ENCODE measurements around the gene LY6G6C. TPM values are rescaled to one million over a fixed set of nuclear protein-coding genes. Genes with fewer than 3 reads are reported as not detected.

Gene LY6G6C
- total and polyA plus RNA-seq, 2 of the 13 experiments (the other 11 are each of a cell fraction or from before 2014, with no cell fraction given): 0.15 TPM; not detected in 1

DNA sequence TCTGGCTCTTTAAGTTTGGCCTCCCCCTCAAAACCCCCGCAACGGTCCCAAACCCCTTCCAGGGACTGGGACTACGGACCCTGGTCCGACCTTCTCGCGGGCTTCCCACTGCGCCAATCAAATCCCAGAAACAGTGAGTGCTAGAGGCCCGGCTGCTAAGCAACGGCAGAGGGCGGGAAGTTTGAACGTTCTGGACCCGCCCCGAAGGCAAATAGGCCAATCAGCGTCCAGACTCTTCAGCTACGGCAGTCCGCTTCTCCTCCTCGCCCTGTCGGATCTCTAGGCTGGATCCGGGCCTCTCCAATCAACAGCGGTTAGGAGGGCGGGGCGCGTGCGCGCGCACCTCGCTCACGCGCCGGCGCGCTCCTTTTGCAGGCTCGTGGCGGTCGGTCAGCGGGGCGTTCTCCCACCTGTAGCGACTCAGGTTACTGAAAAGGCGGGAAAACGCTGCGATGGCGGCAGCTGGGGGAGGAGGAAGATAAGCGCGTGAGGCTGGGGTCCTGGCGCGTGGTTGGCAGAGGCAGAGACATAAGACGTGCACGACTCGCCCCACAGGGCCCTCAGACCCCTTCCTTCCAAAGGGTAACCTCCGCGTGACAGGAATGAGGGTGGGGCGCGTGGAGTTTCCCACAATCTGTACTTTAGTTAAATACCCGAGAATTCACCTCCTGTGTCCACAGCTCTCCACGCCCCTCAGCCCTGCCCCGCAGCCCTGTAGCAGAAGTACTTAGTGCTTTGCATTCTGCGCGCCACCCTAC lies 18.3 kb upstream of the LY6G6C start, which contains the start of gene MSH5 (continued):
- TF ChIP-seq FOXK2 (IDR thresholded peaks at IDR 0.05): no peak
- peak; percentile 61; the same call in 1 of the 2 replicates for TF ChIP-seq NR2C2 (CRISPR knock-in tag; IDR thresholded peaks at IDR 0.05; ENCODE audit: borderline replicate concordance)
- TF ChIP-seq AKNA (CRISPR knock-in tag; IDR thresholded peaks at IDR 0.05; ENCODE audit: borderline replicate concordance): peak; percentile 97
- TF ChIP-seq HOXA5 (CRISPR knock-in tag; IDR thresholded peaks at IDR 0.05): 0 out of 2 replicates have a peak, but pooled peaks have one; percentile 48
- TF ChIP-seq ELK4 (CRISPR knock-in tag; IDR thresholded peaks at IDR 0.05; ENCODE audit: borderline replicate concordance): peak; percentile 24; the same call in 1 of the 2 replicates
- TF ChIP-seq, protein P1, sequence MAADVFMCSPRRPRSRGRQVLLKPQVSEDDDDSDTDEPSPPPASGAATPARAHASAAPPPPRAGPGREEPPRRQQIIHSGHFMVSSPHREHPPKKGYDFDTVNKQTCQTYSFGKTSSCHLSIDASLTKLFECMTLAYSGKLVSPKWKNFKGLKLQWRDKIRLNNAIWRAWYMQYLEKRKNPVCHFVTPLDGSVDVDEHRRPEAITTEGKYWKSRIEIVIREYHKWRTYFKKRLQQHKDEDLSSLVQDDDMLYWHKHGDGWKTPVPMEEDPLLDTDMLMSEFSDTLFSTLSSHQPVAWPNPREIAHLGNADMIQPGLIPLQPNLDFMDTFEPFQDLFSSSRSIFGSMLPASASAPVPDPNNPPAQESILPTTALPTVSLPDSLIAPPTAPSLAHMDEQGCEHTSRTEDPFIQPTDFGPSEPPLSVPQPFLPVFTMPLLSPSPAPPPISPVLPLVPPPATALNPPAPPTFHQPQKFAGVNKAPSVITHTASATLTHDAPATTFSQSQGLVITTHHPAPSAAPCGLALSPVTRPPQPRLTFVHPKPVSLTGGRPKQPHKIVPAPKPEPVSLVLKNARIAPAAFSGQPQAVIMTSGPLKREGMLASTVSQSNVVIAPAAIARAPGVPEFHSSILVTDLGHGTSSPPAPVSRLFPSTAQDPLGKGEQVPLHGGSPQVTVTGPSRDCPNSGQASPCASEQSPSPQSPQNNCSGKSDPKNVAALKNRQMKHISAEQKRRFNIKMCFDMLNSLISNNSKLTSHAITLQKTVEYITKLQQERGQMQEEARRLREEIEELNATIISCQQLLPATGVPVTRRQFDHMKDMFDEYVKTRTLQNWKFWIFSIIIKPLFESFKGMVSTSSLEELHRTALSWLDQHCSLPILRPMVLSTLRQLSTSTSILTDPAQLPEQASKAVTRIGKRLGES (CRISPR knock-in tag; IDR thresholded peaks at IDR 0.05; ENCODE audit: borderline replicate concordance): no peak; the same call in 1 of the 2 replicates
- TF ChIP-seq, protein P2, sequence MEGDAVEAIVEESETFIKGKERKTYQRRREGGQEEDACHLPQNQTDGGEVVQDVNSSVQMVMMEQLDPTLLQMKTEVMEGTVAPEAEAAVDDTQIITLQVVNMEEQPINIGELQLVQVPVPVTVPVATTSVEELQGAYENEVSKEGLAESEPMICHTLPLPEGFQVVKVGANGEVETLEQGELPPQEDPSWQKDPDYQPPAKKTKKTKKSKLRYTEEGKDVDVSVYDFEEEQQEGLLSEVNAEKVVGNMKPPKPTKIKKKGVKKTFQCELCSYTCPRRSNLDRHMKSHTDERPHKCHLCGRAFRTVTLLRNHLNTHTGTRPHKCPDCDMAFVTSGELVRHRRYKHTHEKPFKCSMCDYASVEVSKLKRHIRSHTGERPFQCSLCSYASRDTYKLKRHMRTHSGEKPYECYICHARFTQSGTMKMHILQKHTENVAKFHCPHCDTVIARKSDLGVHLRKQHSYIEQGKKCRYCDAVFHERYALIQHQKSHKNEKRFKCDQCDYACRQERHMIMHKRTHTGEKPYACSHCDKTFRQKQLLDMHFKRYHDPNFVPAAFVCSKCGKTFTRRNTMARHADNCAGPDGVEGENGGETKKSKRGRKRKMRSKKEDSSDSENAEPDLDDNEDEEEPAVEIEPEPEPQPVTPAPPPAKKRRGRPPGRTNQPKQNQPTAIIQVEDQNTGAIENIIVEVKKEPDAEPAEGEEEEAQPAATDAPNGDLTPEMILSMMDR (CRISPR knock-in tag; IDR thresholded peaks at IDR 0.05): no peak
- TF ChIP-seq CBX1 (IDR thresholded peaks at IDR 0.05; ENCODE audit: low read depth): peak; percentile 72
- 0 out of 2 replicates have a peak, but pooled peaks have one; percentile 79 for TF ChIP-seq PAWR (CRISPR knock-in tag; IDR thresholded peaks at IDR 0.05; ENCODE audit: borderline replicate concordance)
- 0 out of 2 replicates have a peak, but pooled peaks have one; percentile 81 for TF ChIP-seq ISX (CRISPR knock-in tag; conservative IDR thresholded peaks at IDR 0.05)
- TF ChIP-seq ZNF367 (CRISPR knock-in tag; IDR thresholded peaks at IDR 0.05; ENCODE audit: borderline replicate concordance): 0 out of 2 replicates have a peak, but pooled peaks have one; percentile 33
- TF ChIP-seq TERF1 (CRISPR knock-in tag; IDR thresholded peaks at IDR 0.05): no peak
- TF ChIP-seq ZNF230 (CRISPR knock-in tag; IDR thresholded peaks at IDR 0.05): peak; percentile 97
- 0 out of 2 replicates have a peak, but pooled peaks have one; percentile 61 for TF ChIP-seq KDM3A (CRISPR knock-in tag; IDR thresholded peaks at IDR 0.05; ENCODE audit: low read depth)
- TF ChIP-seq SPEN (CRISPR knock-in tag; IDR thresholded peaks at IDR 0.05; ENCODE audit: low read depth): peak; percentile 94
- no peak; the same call in 1 of the 2 replicates for TF ChIP-seq ZNF180 (CRISPR knock-in tag; IDR thresholded peaks at IDR 0.05; ENCODE audit: borderline replicate concordance, low read depth)

Measured in HepG2 (cell line).